ENCODE results near the gene WDCP.

WDCP gene

GRCh38 chr2:23988371-23988770, 58.8 kb downstream of the WDCP start:
- DNase-seq, result peak; percentile 3 to 4
